Middle frontal gyrus (tissue), 1 donor: ENCODE measurements around the gene FGFR3.

ENCODE experiments used
- DNase-seq: peaks from one replicate; pipeline ENCODE4 v3.0.0-alpha.2; 2015; ENCODE audit warnings: low spot score; ENCODE audit errors: extremely low spot score

FGFR3 gene

GRCh38 chr4:1787411-1788077 is 5.5 kb upstream of the FGFR3 start:
- DNase-seq = no peak

- DNase-seq = no peak
Observed at GRCh38 chr4:1788254-1788973, 4.7 kb upstream of the FGFR3 start.

GRCh38 chr4:1789552-1789951 is 3.5 kb upstream of the FGFR3 start:
- no peak for DNase-seq

- no peak for DNase-seq
Observed at GRCh38 chr4:1790005-1790404, 3.1 kb upstream of the FGFR3 start.

GRCh38 chr4:1792158-1792831 is 798 bp upstream of the FGFR3 start:
- no peak for DNase-seq

GRCh38 chr4:1793496-1793840 is 375 bp downstream of the FGFR3 start:
- no peak for DNase-seq

- no peak for DNase-seq
Observed at GRCh38 chr4:1793940-1794808, 1.1 kb downstream of the FGFR3 start.

GRCh38 chr4:1794809-1795298 is 1.8 kb downstream of the FGFR3 start:
- DNase-seq = no peak

GRCh38 chr4:1795299-1796195 is 2.5 kb downstream of the FGFR3 start:
- DNase-seq = no peak

- no peak for DNase-seq
Observed at GRCh38 chr4:1796486-1797204, 3.6 kb downstream of the FGFR3 start.

GRCh38 chr4:1797298-1797860 is 4.3 kb downstream of the FGFR3 start:
- no peak for DNase-seq

GRCh38 chr4:1797861-1798579 is 4.9 kb downstream of the FGFR3 start:
- no peak for DNase-seq

- DNase-seq = no peak
Observed at GRCh38 chr4:1798580-1799386, 5.7 kb downstream of the FGFR3 start.

GRCh38 chr4:1799387-1800375 is 6.6 kb downstream of the FGFR3 start:
- no peak for DNase-seq

- no peak for DNase-seq
Observed at GRCh38 chr4:1800805-1801204, 7.7 kb downstream of the FGFR3 start.

GRCh38 chr4:1801286-1801958 is 8.3 kb downstream of the FGFR3 start:
- DNase-seq = no peak
